AG09319 (cell line): ENCODE results near the gene C1GALT1.

Experiments used
- DNase-seq: peaks from one replicate; pipeline ENCODE4 v3.0.0-alpha.2; 2010; ENCODE audit warnings: low read depth; ENCODE audit errors: extremely low read depth
- CTCF ChIP-seq: IDR thresholded peaks from 2 replicates; pipeline ENCODE4 v1.5.1; 2011; ENCODE audit warnings: low read depth, mild to moderate bottlenecking, inconsistent platforms, low read length, moderate library complexity

C1GALT1 gene

GRCh38 chr7:7175075-7175695, 7.2 kb upstream of the C1GALT1 start:
- no peak for TF ChIP-seq CTCF
- DNase-seq = no peak

GRCh38 chr7:7176406-7177043, 5.8 kb upstream of the C1GALT1 start:
- DNase-seq = no peak
- TF ChIP-seq CTCF = no peak

GRCh38 chr7:7177044-7177517, 5.3 kb upstream of the C1GALT1 start:
- DNase-seq = no peak
- no peak for TF ChIP-seq CTCF

- DNase-seq = no peak
Observed at GRCh38 chr7:7178081-7178480, 4.3 kb upstream of the C1GALT1 start.

GRCh38 chr7:7178906-7179305, 3.4 kb upstream of the C1GALT1 start:
- no peak for TF ChIP-seq CTCF

More at GRCh38 chr7:7178081-7178480, 4.3 kb upstream of the C1GALT1 start:
- TF ChIP-seq CTCF = no peak

GRCh38 chr7:7180725-7181449, 1.5 kb upstream of the C1GALT1 start:
- DNase-seq = no peak
- no peak for TF ChIP-seq CTCF

More at GRCh38 chr7:7178906-7179305, 3.4 kb upstream of the C1GALT1 start:
- DNase-seq = no peak
